ENCODE data around the gene GPC4.
A peak's percentile ranks its signal among the peaks of the same experiment; 100 is the strongest.

GPC4 gene

DNA sequence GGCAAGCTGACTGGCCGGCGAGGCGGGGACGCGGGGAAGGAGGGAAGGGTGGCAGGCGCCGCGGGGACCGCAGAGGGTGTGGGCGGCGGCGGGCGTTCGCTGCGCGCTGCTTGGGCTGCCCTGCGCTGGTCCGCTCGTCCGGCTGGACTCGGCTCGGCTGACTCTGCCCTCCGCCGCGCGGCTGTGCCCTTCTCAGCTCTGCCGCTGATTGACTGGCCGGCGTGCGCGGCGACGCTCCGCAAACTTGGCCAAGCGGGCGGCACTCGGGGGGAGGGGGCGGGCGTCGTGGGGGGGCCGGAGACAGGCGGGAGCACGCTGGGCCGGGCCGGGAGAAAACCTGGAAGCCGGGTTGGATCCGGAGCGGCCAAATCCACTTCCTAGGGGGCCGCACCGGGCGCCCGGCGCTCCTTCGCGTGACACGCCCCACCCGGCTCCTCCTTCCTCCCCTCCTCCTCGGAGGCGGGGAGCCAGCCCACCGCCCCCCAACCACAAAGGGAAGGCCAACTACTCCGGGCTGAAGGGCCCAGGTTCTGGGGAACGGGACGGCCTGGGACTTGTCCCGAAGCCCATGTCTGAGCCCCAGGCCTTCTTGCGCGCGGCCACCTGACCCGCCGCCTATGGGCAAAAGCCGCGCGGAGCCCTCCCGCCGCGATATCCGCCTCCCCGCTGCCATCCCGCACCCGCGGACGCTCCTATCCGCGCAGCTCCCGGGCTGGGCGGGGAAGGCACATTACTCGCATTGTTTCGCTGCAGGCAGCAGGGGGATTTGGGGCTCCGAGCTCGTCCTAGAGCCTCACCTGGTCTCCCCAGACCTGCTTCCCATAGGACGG, at the start of gene GPC4:
GPC4 (minus strand) TSS at position 214 of the 830 bp plus-strand sequence. CDS start 524 bp downstream, outside the sequence.
- DNase-seq (ENCODE audit: low read depth) = peak; percentile 15

- no peak for DNase-seq (ENCODE audit: low read depth)
Observed at GRCh38 chrX:133461231-133461630, 45.9 kb upstream of the GPC4 start.

DNA sequence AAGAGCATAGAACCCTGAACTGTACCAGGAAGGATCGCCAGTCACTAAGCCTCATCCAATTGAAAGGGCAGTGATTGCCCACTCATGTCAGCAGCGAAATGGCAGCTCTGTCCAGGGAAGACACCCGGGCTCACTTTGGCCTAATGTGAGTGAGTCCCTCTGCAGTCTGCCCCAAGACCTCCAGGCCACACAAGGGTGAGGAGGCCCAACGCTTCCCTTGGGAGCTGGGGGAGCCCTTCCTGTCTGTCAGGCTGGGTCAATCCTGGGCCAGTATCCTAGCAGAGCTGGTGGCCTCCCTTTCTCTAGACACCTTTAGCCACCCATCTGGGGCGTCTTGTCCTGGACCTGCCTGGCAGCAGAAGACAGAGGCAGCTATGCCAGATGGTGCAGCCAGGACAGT, 39.6 kb upstream of the GPC4 start:
- DNase-seq (ENCODE audit: low read depth) = no peak

- no peak for DNase-seq (ENCODE audit: low read depth)
Observed at GRCh38 chrX:133454491-133454914, 39.2 kb upstream of the GPC4 start.

DNA sequence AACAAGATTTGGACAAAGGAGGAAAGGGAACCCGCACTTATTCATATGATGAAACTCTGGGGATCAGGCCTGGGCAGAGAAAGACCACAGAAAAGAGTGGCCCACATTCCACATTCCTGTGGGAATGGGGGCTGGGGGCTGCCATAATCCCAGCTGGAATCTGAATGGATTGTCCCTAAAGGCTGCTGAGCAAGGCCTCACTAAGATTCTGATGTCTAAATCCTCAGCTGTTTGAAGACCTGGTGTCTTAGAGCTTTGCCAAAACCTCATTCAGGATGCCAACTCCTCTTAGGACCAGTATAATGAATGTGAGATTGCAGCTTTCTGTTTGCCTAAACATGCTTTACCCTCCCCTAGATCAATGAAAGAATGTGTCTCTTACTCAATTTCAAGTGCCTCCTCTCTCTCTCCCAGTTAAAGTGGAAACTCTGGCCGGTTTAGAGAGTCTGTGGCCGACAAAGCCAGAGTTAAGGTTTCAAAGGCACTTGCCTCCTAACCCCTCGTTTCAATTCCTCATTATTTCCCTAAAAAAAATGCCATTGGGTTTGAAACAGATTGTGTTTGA, 33.3 kb upstream of the GPC4 start:
- no peak for DNase-seq (ENCODE audit: low read depth)

GRCh38 chrX:133444952-133445831, 29.9 kb upstream of the GPC4 start:
- no peak for DNase-seq (ENCODE audit: low read depth)

DNA sequence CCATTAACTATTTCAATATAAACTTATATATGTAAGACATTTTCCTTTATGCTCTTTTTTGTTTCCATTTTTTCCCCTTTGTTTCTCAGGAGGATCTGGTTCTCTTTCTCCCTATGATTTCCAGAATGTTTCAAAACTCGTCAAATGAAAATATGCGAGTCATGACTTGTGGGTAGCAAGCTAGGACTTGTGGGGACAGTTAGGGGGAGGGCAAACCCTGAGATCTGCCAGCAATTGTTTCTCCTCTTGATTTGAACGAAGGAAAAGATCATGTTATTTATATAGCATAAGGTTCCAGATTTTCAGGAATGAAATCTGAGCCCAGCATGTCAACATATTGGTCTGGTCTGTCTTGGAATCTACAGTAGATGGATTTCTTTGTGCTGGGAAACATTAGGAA, 28.9 kb upstream of the GPC4 start:
- DNase-seq (ENCODE audit: low read depth) = no peak

DNA sequence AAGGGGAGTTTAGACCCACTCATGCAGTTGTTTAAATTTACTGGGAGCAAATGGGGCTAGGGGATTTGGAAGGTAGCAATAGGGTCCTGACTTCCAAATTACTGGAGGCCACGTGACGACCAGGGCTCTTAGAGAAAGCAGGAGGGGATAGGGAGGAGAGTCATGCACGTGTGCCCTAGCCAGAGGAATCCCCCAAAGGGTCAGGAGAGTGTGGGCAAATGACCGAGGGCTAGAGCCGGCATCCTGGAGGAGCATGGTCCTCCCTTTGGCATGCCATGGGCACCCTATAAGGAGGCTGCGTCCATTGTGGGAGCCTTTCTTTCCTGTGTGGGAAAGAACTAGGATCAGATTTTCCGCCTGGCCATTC, 25.5 kb upstream of the GPC4 start:
- no peak for DNase-seq (ENCODE audit: low read depth)

DNA sequence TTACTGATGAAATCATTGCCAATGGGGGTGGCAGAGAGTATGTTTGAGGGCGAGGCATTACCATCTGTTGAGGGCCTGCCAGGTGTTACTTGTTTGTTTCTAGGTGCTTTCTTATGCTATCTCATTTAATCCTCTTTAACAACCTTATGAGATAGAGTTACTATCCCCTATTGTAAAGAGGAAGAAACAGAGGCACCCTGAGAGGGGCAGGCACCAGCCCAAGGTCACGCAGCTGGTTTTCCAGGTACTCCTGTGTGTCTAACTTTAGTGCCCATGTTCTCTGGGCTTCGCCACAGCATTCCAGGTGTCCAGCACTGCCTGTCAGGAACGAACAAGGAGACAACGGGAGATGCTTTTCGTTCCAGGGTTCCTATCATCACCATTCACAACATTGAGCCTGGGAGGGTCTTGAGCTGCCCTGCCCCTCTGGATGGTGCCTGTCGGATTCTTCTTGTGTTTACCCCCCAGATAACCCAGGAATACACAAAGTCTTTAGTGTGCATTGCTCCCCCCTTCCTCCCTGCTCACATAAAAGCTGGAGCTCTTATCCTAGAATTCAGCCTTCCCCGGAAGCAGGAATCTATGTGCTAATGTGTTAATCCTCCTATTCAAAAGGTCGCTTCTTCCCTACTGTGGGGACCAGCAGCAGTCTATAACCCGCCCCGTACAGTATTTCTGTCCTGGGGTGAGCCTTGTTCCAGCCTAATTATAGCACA, 24.9 kb upstream of the GPC4 start:
- DNase-seq (ENCODE audit: low read depth) = no peak

GRCh38 chrX:133437766-133438165, 22.5 kb upstream of the GPC4 start:
- DNase-seq (ENCODE audit: low read depth) = no peak

DNA sequence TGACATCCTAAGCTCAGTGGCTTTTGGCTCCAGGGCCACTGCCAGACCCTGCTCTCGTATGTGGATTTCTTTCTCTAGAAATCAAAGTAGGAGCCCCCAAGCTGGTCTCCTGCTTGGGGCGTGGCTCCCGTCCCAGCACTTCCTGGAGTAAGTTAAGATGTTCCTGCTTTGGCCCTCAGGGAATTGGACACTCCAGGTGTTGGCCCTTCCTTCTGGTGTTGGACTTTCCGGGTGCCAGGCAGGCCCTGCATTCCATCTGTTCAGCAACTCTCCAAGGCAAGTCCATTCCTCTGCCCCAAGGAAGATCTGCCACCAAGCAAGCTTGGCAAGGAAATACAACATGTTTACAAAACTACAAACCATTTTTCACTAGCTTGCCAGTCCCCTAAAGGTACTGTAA, 22.1 kb upstream of the GPC4 start:
- no peak for DNase-seq (ENCODE audit: low read depth)

DNA sequence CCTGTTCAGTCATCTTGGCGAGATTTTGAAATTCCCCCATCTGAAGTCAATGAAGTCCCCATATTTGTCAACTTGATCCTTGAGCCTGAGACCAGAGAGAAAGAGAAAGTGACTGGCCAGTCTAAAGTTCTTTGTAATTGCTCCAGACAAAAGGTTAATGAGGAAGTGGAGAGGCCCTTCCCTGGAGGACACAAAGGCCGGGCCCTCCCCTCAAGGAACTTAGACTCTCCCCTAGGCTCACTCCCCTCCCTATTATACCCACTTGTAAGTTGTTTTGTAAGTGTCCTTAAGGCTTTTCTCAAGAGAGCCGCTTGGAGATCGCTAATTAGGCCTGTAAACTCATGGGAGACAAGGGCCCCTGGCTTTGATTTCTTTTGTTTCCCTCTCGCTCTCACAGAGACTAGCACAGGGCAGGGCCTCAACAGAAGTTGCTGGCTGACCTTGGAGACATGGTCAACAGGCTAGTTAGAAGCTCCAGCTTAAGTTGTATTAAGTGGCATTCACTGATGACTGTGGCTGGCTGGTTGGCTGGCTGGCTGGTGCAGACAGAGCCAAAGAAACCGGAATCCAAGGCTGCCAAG, 20.3 kb upstream of the GPC4 start:
- no peak for DNase-seq (ENCODE audit: low read depth)

GRCh38 chrX:133434197-133434820, 19.0 kb upstream of the GPC4 start:
- DNase-seq (ENCODE audit: low read depth) = no peak

- no peak for DNase-seq (ENCODE audit: low read depth)
Observed at GRCh38 chrX:133419911-133420310, 4.6 kb upstream of the GPC4 start.

- no peak for DNase-seq (ENCODE audit: low read depth)
Observed at GRCh38 chrX:133418588-133418987, 3.3 kb upstream of the GPC4 start.

DNA sequence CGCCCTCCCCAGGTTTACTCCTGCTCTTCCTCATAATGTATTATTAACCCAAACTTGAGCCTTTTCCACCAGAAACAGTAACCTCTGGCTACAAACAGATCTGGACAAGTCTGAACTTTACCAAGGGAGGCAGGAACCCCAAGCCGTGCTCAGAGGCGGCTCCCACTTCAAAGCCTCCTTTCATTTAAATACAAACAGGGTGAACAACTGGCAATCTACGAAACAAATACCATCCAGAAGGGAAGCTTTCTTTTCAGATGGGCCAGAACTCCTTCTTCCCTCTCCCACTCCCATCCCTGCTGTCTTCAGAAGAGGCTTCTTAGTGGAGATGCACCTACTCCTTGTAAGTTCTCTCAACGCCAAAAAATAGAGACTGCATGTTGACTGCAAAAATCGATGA, 2.1 kb upstream of the GPC4 start:
- DNase-seq (ENCODE audit: low read depth) = no peak

GRCh38 chrX:133414406-133415275, 648 bp downstream of the GPC4 start:
- DNase-seq (ENCODE audit: low read depth) = no peak

DNA sequence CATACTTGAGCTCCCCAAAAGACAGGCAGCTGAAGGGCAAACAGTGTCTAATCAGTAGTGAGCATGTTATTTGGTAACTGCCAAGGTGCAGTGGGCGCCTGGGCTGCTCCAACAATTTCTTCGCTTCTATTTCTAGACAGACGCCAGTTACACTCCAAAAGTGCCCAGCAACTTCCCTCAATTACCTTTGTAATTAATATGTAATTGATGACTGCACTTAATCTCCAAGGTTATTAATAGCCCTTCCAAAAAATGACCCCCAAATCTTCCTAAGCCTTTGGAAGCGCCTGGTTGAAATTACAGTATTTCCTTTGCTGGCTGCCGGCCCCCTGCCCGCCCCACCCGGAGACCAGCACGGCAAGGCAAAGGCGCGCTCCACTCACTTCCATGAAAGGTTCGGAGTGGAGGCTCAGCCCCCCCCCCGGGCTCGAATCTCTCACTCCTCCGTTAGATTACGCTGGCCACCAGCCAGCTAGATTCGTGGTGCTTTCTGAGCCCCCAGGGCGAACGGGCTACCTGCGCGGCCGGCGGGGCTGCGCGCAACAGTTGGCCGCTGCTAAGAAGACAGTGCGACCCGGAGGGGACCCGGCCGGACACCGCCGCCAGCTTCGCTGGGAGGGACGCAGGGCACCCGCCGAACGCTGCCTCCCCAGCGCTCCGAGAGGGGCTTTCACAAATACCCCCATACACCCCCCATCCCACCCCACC, 1.9 kb downstream of the GPC4 start:
- no peak for DNase-seq (ENCODE audit: low read depth)

DNA sequence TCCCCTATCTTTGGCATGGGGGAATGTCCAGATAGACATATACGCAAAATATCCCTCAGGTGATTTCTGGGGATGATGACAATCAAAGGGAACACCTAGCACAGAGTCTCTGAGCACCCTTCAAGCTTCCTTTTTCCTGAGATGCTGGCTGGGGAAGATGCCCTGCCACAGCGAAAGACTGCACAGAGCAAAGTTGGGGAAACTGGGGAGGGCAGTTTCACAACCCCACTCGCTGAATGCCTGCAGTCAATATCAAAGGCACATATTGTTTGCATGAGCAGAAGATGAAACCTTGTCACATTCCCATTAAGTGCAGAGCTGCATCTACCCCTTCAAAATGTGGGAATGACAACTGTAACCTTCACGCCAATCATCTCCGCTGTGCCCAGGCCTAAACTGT, 2.6 kb downstream of the GPC4 start:
- DNase-seq (ENCODE audit: low read depth) = no peak

GRCh38 chrX:133412246-133412645, 3.0 kb downstream of the GPC4 start:
- peak; percentile 34 for DNase-seq (ENCODE audit: low read depth)
